Right lobe of liver (tissue), 4 donors: ENCODE measurements around the gene VSTM4.

Source experiments
- CTCF ChIP-seq, 4 donors: fragments of 200-600 bp in 3 of 4; fragments of 450-650 bp in 1 of 4; IDR thresholded peaks; one replicate each; pipeline versions ENCODE4 v1.5.1 to v1.8.0; 2016 to 2022; ENCODE audit warnings: antibody characterized with exemption in 4 of 4, mild to moderate bottlenecking in 2 of 4
- POLR2A ChIP-seq: fragments of 450-650 bp; IDR thresholded peaks from one replicate; pipeline ENCODE4 v1.6.1; 2017; ENCODE audit warnings: antibody characterized with exemption, mild to moderate bottlenecking
- donor health status: DM: no; HTN: no; CAD: no.
- donor health status: DM: no; HTN: no; CAD: no.
- donor health status: DM: no; HTN: yes; CAD: no.

GRCh38 chr10:49105076-49105475 is 10.2 kb downstream of the VSTM4 start:
- TF ChIP-seq CTCF (IDR thresholded peaks at IDR 0.05) (no peak), POLR2A (no peak)
